HL-60 (cell line): ENCODE results near the gene SENP6.

Source experiments
- DNase-seq, 2 experiments: peaks; one replicate each; pipeline ENCODE4 v3.0.0-alpha.2; 2010 to 2020; ENCODE audit warnings: low read depth in 1 of 2, low spot score in 1 of 2
- H3K27ac ChIP-seq: fragments of 250-450 bp; sonication (Bioruptor Pico); replicated peaks from 2 replicates; pipeline ENCODE4 v1.5.1; 2020; ENCODE audit warnings: mild to moderate bottlenecking, moderate library complexity
- H3K27me3 ChIP-seq: fragments of 250-450 bp; sonication (Bioruptor Pico); 2 replicates; pipeline ENCODE4 v1.5.1; 2021; ENCODE audit warnings: mild to moderate bottlenecking, moderate library complexity; ENCODE audit not compliant: insufficient read depth, poor library complexity, severe bottlenecking
- H3K4me3 ChIP-seq: replicated peaks from 2 replicates; pipeline ENCODE4 v1.5.1; 2011; ENCODE audit warnings: mild to moderate bottlenecking, control low read depth, low read length; ENCODE audit not compliant: insufficient read depth
- CTCF ChIP-seq: IDR thresholded peaks from one replicate; pipeline ENCODE4 v1.5.1; 2011; ENCODE audit warnings: low read length, control low read depth, inconsistent platforms; ENCODE audit not compliant: insufficient read depth
- GABPA ChIP-seq: IDR thresholded peaks from 2 replicates; pipeline ENCODE4 v1.6.1; 2012; ENCODE audit warnings: low read depth
- POLR2AphosphoS5 ChIP-seq: IDR thresholded peaks from 2 replicates; pipeline ENCODE4 v1.6.1; 2012; ENCODE audit warnings: low read depth
- REST ChIP-seq: IDR thresholded peaks from 2 replicates; pipeline ENCODE4 v1.6.1; 2012; ENCODE audit warnings: low read depth; ENCODE audit not compliant: insufficient replicate concordance
- SPI1 ChIP-seq: IDR thresholded peaks from 2 replicates; pipeline ENCODE4 v1.6.1; 2012; ENCODE audit warnings: low read depth, mild to moderate bottlenecking, borderline replicate concordance

SENP6 gene

GRCh38 chr6:75611011-75611701 lies 9.5 kb downstream of the SENP6 start:
- TF ChIP-seq CTCF: no peak
- no peak for TF ChIP-seq REST
- H3K27ac ChIP-seq: no peak overlapping the region
- no peak for DNase-seq
- H3K4me3 ChIP-seq: no peak overlapping the region
- no peaks in the 10 kb centered on the region for H3K27me3 ChIP-seq

GRCh38 chr6:75611702-75612375 lies 10.2 kb downstream of the SENP6 start:
- no peak overlapping the region for H3K27ac ChIP-seq
- peak in 1 of 2 experiments; percentile 27 for DNase-seq
- no peak overlapping the region for H3K4me3 ChIP-seq
- no peaks in the 10 kb centered on the region for H3K27me3 ChIP-seq
- TF ChIP-seq REST: no peak
- no peak for TF ChIP-seq SPI1
- no peak for TF ChIP-seq POLR2AphosphoS5
- no peak for TF ChIP-seq GABPA
- TF ChIP-seq CTCF: no peak

GRCh38 chr6:75612434-75612833 lies 10.8 kb downstream of the SENP6 start:
- TF ChIP-seq CTCF (no peak), GABPA (no peak), SPI1 (no peak), REST (no peak), POLR2AphosphoS5 (no peak)
- Histone ChIP-seq H3K4me3 (no peak overlapping the region), H3K27ac (no peak overlapping the region), H3K27me3 (no peaks in the 10 kb centered on the region)
- no peak for DNase-seq
